K562 (cell line): ENCODE measurements around the gene SOCS2. TPM values are rescaled to one million over a fixed set of nuclear protein-coding genes. Genes with fewer than 3 reads are reported as not detected.

Source experiments
- BRF1 ChIP-seq: IDR thresholded peaks from 3 replicates; pipeline ENCODE4 v1.6.1; 2011; ENCODE audit warnings: borderline replicate concordance, mild to moderate bottlenecking; ENCODE audit not compliant: insufficient read length; ENCODE audit errors: extremely low read depth
- CC2D1A ChIP-seq: fragments of 450-650 bp; IDR thresholded peaks from 2 replicates; pipeline ENCODE4 v1.6.1; 2017; ENCODE audit warnings: mild to moderate bottlenecking
- CHD4 ChIP-seq: fragments of 200-600 bp; sonication (generic); IDR thresholded peaks from 3 replicates; pipeline ENCODE4 v1.6.1; 2012; ENCODE audit warnings: low read depth, mild to moderate bottlenecking, mixed read lengths, low read length, inconsistent platforms; ENCODE audit not compliant: insufficient read depth, insufficient replicate concordance, poor library complexity, severe bottlenecking
- COPS2 ChIP-seq: fragments of 450-650 bp; conservative IDR thresholded peaks from 2 replicates; pipeline ENCODE4 v1.6.1; 2016; ENCODE audit warnings: mild to moderate bottlenecking, moderate library complexity
- ELF4 ChIP-seq: fragments of 450-650 bp; formaldehyde crosslinking; IDR thresholded peaks from 2 replicates; pipeline ENCODE4 v1.4.0; 2022; ENCODE audit warnings: missing genetic modification characterization
- HMGXB4 ChIP-seq: sonication (generic); formaldehyde crosslinking; IDR thresholded peaks from 2 replicates; pipeline ENCODE4 v1.8.1; 2023; ENCODE audit warnings: mild to moderate bottlenecking, missing genetic modification reagents
- KLF10 ChIP-seq: fragments of 250-450 bp; sonication (Bioruptor Pico); IDR thresholded peaks from 2 replicates; pipeline ENCODE4 v1.6.1; 2021; ENCODE audit warnings: matching md5 sums
- PYGO2 ChIP-seq: fragments of 450-650 bp; IDR thresholded peaks from 2 replicates; pipeline ENCODE4 v1.6.1; 2016; ENCODE audit warnings: mild to moderate bottlenecking, missing genetic modification characterization, moderate library complexity, missing compliant biosample characterization
- RFX5 ChIP-seq: IDR thresholded peaks from 2 replicates; pipeline ENCODE4 v1.6.1; 2011; ENCODE audit warnings: low read depth, mild to moderate bottlenecking, improper control_type of control experiment, low read length
- ZNF318 ChIP-seq, 2 experiments: fragments of 450-650 bp; IDR thresholded peaks; 2 replicates each; pipeline ENCODE4 v1.6.1; 2016; ENCODE audit warnings: mild to moderate bottlenecking in 2 of 2, borderline replicate concordance in 1 of 2, low read depth in 1 of 2, moderate library complexity in 1 of 2
- ZNF609 ChIP-seq: sonication (generic); formaldehyde crosslinking; IDR thresholded peaks from 2 replicates; pipeline ENCODE4 v1.8.1; 2023; ENCODE audit warnings: missing genetic modification reagents, mild to moderate bottlenecking, borderline replicate concordance
- ZNF696 ChIP-seq: fragments of 250-450 bp; sonication (Bioruptor Pico); conservative IDR thresholded peaks from 2 replicates; pipeline ENCODE4 v1.4.0; 2020; ENCODE audit warnings: mild to moderate bottlenecking, moderate library complexity
- polyA plus RNA-seq, 8 experiments: library from polyadenylated mRNA; depleted of rRNA in 4 of 8; stranded (reverse) in 5 of 8; unstranded in 3 of 8; fragments of >200 nt; fragmentation: Nextera tagmentation in 2 of 8; fragmentation: Illumina TruSeq in 1 of 8; extraction: Ambion mirVana in 2 of 8; extraction: Trizol in 1 of 8; gene quantifications; 2 replicates each; pipeline versions ENCODE4 v1.2.1 to v1.2.3, GENCODE V29; 2011 to 2014; ENCODE audit warnings: inconsistent platforms in 1 of 8, missing spikeins in 1 of 8
- total RNA-seq, 7 experiments: library from RNA; depleted of rRNA in 6 of 7; stranded (reverse); fragments of >200 nt in 6 of 7; fragmentation: Illumina TruSeq in 2 of 7; extraction: Trizol in 2 of 7; gene quantifications; 2 replicates each; pipeline versions ENCODE4 v1.2.1 to v1.2.3, GENCODE V29; 2011 to 2021; ENCODE audit warnings: low replicate concordance in 1 of 7

The SOCS2 gene
- total and polyA plus RNA-seq, 9 of the 15 experiments (the other 6 are each of a cell fraction or from before 2014, with no cell fraction given): 37.0 to 162 (median 98.7) TPM

- TF ChIP-seq CC2D1A: peak; percentile 54; the same call in 1 of the 2 replicates
- no peak for TF ChIP-seq CHD4
- TF ChIP-seq ZNF696 (CRISPR knock-in tag): no peak
- no peak for TF ChIP-seq BRF1
- TF ChIP-seq ELF4: no peak
- TF ChIP-seq PYGO2: no peak
- no peak for TF ChIP-seq ZNF609 (CRISPR knock-in tag)
- no peak for TF ChIP-seq RFX5
- TF ChIP-seq COPS2: no peak
- peak in 1 of 2 experiments; percentile 69; a peak in 1 of 4 replicates for TF ChIP-seq ZNF318 (IDR thresholded peaks at IDR 0.05; ENCODE audit: borderline replicate concordance in 1 of 2, low read depth in 1 of 2)
- TF ChIP-seq KLF10 (CRISPR knock-in tag): no peak
- TF ChIP-seq HMGXB4: no peak
Measured at GRCh38 chr12:93591137-93591868, 18.8 kb downstream of the SOCS2 start (continued).
